ENCODE results near the gene MGAT4D. TPM values are rescaled to one million over a fixed set of nuclear protein-coding genes. Genes with fewer than 3 reads are reported as not detected.
"Not testable (repeated sequence)": the region's sequence is repeated elsewhere in the genome, so short reads cannot be mapped to it uniquely, and the experiment has no call there.

The MGAT4D gene
- total and polyA plus RNA-seq, 7 donors, result not detected

GRCh38 chr4:140427919-140428471, 70.1 kb downstream of the MGAT4D start:
- Histone ChIP-seq H3K4me1 (no peaks in the 10 kb centered on the region), H3K9me3 (no peaks in the 10 kb centered on the region), H3K4me3 (peak overlapping the region; percentile 79), H3K27me3 (ENCODE audit: insufficient read depth in 3 of 3, low read length in 2 of 3) (no peaks in the 10 kb centered on the region), H3K36me3 (ENCODE audit: insufficient read depth in 1 of 2, low read depth in 1 of 2) (no peaks in the 10 kb centered on the region), H3K27ac (no peak overlapping the region)
- intact Hi-C loops (cut with DNase I), result no loop called here
- no peak for TF ChIP-seq CTCF (IDR thresholded peaks at IDR 0.05)
- DNase-seq, result no peak
- WGBS, 3 donors, result 47 to 59% (median 55%) methylated on average over 7 of the region's 7 CpGs
- no peak for ATAC-seq

- WGBS, 3 donors, result 1% methylated on average over 54 to 73 of the region's 73 CpGs
- no peaks in the 10 kb centered on the region for H3K4me1 ChIP-seq
- peak; percentile 80 to 98 (median 90) for ATAC-seq
- no peaks in the 10 kb centered on the region for H3K36me3 ChIP-seq (ENCODE audit: insufficient read depth in 1 of 2, low read depth in 1 of 2)
- DNase-seq, result peak; percentile 57 to 77
- peak; percentile 41 for TF ChIP-seq CTCF (IDR thresholded peaks at IDR 0.05)
- no peaks in the 10 kb centered on the region for H3K9me3 ChIP-seq
- no peaks in the 10 kb centered on the region for H3K27me3 ChIP-seq (ENCODE audit: insufficient read depth in 3 of 3, low read length in 2 of 3)
- H3K27ac ChIP-seq, result no peak within 1 kb of the TSS
- H3K4me3 ChIP-seq, result peak within 1 kb of the TSS; percentile 79
- intact Hi-C loops (cut with DNase I), result no loop called here
These were observed 70.8 kb downstream of the MGAT4D start, which contains the start of gene CLGN for GRCh38 chr4:140427106-140427918. CLGN (minus strand) TSS chr4:140427648; CDS start chr4:140413078, 14,570 bp downstream.

GRCh38 chr4:140426610-140427105, 71.4 kb downstream of the MGAT4D start:
- intact Hi-C loops (cut with DNase I), result no loop called here
- Histone ChIP-seq H3K36me3 (ENCODE audit: insufficient read depth in 1 of 2, low read depth in 1 of 2) (no peaks in the 10 kb centered on the region), H3K4me1 (no peaks in the 10 kb centered on the region), H3K4me3 (peak overlapping the region; percentile 79), H3K27ac (no peak overlapping the region), H3K9me3 (no peaks in the 10 kb centered on the region), H3K27me3 (ENCODE audit: insufficient read depth in 3 of 3, low read length in 2 of 3) (no peaks in the 10 kb centered on the region)
- no peak for TF ChIP-seq CTCF (IDR thresholded peaks at IDR 0.05)
- peak in 3 of 4 donors; percentile 13 to 57 (median 23) for ATAC-seq
- DNase-seq, result peak in 1 of 2 donors; percentile 47
- 8 to 10% (median 9%) methylated on average over 23 of the region's 23 CpGs for WGBS, 3 donors

GRCh38 chr4:140423106-140423505, 75.0 kb downstream of the MGAT4D start:
- Histone ChIP-seq H3K36me3 (ENCODE audit: insufficient read depth in 1 of 2, low read depth in 1 of 2) (no peaks in the 10 kb centered on the region), H3K9me3 (no peaks in the 10 kb centered on the region), H3K27ac (no peak overlapping the region), H3K4me1 (no peaks in the 10 kb centered on the region), H3K27me3 (ENCODE audit: insufficient read depth in 3 of 3, low read length in 2 of 3) (no peaks in the 10 kb centered on the region), H3K4me3 (no peak overlapping the region)
- no peak for TF ChIP-seq CTCF (IDR thresholded peaks at IDR 0.05)
- no peak for DNase-seq
- no peak for ATAC-seq
- intact Hi-C loops (cut with DNase I), result no loop called here

- H3K27ac ChIP-seq; DNase-seq; H3K4me1 ChIP-seq; H3K4me3 ChIP-seq; intact Hi-C loops (cut with DNase I); H3K9me3 ChIP-seq; H3K27me3 ChIP-seq (ENCODE audit: insufficient read depth in 3 of 3, low read length in 2 of 3); H3K36me3 ChIP-seq (ENCODE audit: insufficient read depth in 1 of 2, low read depth in 1 of 2); ATAC-seq: not testable (repeated sequence)
- 88 to 92% (median 90%) methylated on average over 24 to 29 of the region's 32 CpGs for WGBS, 3 donors
These were observed 84.7 kb downstream of the MGAT4D start for GRCh38 chr4:140413130-140413969.

Data from psoas muscle (tissue), 8 donors.